Activated T-cell treated with anti-CD3 and anti-CD28 coated beads, Interleukin-2, amount 50 U/mL, for 24 hours (primary cell): ENCODE data around the gene BMP8B.
A peak's percentile ranks its signal among the peaks of the same experiment; 100 is the strongest.
"Not testable (repeated sequence)": the region's sequence is repeated elsewhere in the genome, so short reads cannot be mapped to it uniquely, and the experiment has no call there.

Experiments used
- DNase-seq: peaks from one replicate; pipeline ENCODE4 v3.0.0-alpha.2; 2020
- H3K27ac Mint-ChIP-seq: 2 replicates; pipeline ENCODE4 v1.8.0; 2020; ENCODE audit warnings: mild to moderate bottlenecking, mixed read lengths
- H3K27me3 Mint-ChIP-seq: 2 replicates; pipeline ENCODE4 v1.8.0; 2020; ENCODE audit warnings: mixed read lengths
- H3K36me3 Mint-ChIP-seq: 2 replicates; pipeline ENCODE4 v1.8.0; 2020; ENCODE audit warnings: low read depth, mixed read lengths
- H3K4me1 Mint-ChIP-seq: 2 replicates; pipeline ENCODE4 v1.8.0; 2020; ENCODE audit warnings: low read depth, mixed read lengths
- H3K4me3 Mint-ChIP-seq: 2 replicates; pipeline ENCODE4 v1.8.0; 2020; ENCODE audit warnings: mild to moderate bottlenecking, moderate library complexity, mixed read lengths
- H3K9me3 Mint-ChIP-seq: 2 replicates; pipeline ENCODE4 v1.8.0; 2020; ENCODE audit warnings: mixed read lengths

The BMP8B gene

GRCh38 chr1:39795651-39796050 is 7.0 kb upstream of the BMP8B start:
- H3K9me3 Mint-ChIP-seq: no peaks in the 10 kb centered on the region

GRCh38 chr1:39791838-39792237 is 3.2 kb upstream of the BMP8B start:
- Mint-ChIP-seq H3K9me3 (no peaks in the 10 kb centered on the region), H3K4me1 (peaks cover 14% of the 10 kb centered on the region), H3K27me3 (peaks cover 29% of the 10 kb centered on the region), H3K4me3 (no peak overlapping the region), H3K27ac (no peak overlapping the region), H3K36me3 (no peaks in the 10 kb centered on the region)
- DNase-seq: no peak

More at GRCh38 chr1:39795651-39796050, 7.0 kb upstream of the BMP8B start:
- H3K4me3 Mint-ChIP-seq: no peak overlapping the region
- peaks cover 11% of the 10 kb centered on the region for H3K27me3 Mint-ChIP-seq
- peaks cover 21% of the 10 kb centered on the region for H3K4me1 Mint-ChIP-seq
- no peak overlapping the region for H3K27ac Mint-ChIP-seq
- no peaks in the 10 kb centered on the region for H3K36me3 Mint-ChIP-seq
- DNase-seq: no peak

- Mint-ChIP-seq H3K36me3 (no peaks in the 10 kb centered on the region), H3K4me1 (peaks cover 11% of the 10 kb centered on the region), H3K9me3 (no peaks in the 10 kb centered on the region), H3K27ac (peak overlapping the region; percentile 57), H3K27me3 (peaks cover 32% of the 10 kb centered on the region), H3K4me3 (peak overlapping the region; percentile 68)
- no peak for DNase-seq
Observed at GRCh38 chr1:39789571-39790110, 976 bp upstream of the BMP8B start.

GRCh38 chr1:39788426-39788757 is 273 bp downstream of the BMP8B start:
- H3K9me3 Mint-ChIP-seq: no peaks in the 10 kb centered on the region
- peaks cover 32% of the 10 kb centered on the region for H3K27me3 Mint-ChIP-seq
- peaks cover 11% of the 10 kb centered on the region for H3K4me1 Mint-ChIP-seq
- no peak overlapping the region for H3K27ac Mint-ChIP-seq
- H3K4me3 Mint-ChIP-seq: no peak overlapping the region
- H3K36me3 Mint-ChIP-seq: no peaks in the 10 kb centered on the region
- no peak for DNase-seq

- not testable (repeated sequence) for DNase-seq, H3K9me3 Mint-ChIP-seq, H3K27ac Mint-ChIP-seq, H3K36me3 Mint-ChIP-seq
- peaks cover 11% of the 10 kb centered on the region for H3K4me1 Mint-ChIP-seq
- peaks cover 32% of the 10 kb centered on the region for H3K27me3 Mint-ChIP-seq
- peak overlapping the region; percentile 38 for H3K4me3 Mint-ChIP-seq
Observed at GRCh38 chr1:39787964-39788363, 701 bp downstream of the BMP8B start.

GRCh38 chr1:39787468-39787867 is 1.2 kb downstream of the BMP8B start:
- peak overlapping the region; percentile 38 for H3K4me3 Mint-ChIP-seq
- peaks cover 27% of the 10 kb centered on the region for H3K27me3 Mint-ChIP-seq
- no peak for DNase-seq
- H3K4me1 Mint-ChIP-seq: peaks cover 9% of the 10 kb centered on the region
- H3K27ac Mint-ChIP-seq: no peak overlapping the region
- H3K9me3 Mint-ChIP-seq: no peaks in the 10 kb centered on the region
- H3K36me3 Mint-ChIP-seq: no peaks in the 10 kb centered on the region

- H3K4me1 Mint-ChIP-seq, H3K27ac Mint-ChIP-seq, DNase-seq, H3K36me3 Mint-ChIP-seq, H3K9me3 Mint-ChIP-seq: not testable (repeated sequence)
- Mint-ChIP-seq H3K27me3 (peaks cover 25% of the 10 kb centered on the region), H3K4me3 (peak overlapping the region; percentile 38)
Observed at GRCh38 chr1:39787108-39787375, 1.6 kb downstream of the BMP8B start.

- not testable (repeated sequence) for H3K9me3 Mint-ChIP-seq, DNase-seq, H3K36me3 Mint-ChIP-seq, H3K4me1 Mint-ChIP-seq, H3K27ac Mint-ChIP-seq
- peak overlapping the region; percentile 38 for H3K4me3 Mint-ChIP-seq
- peaks cover 25% of the 10 kb centered on the region for H3K27me3 Mint-ChIP-seq
Observed at GRCh38 chr1:39786303-39787107, 2.2 kb downstream of the BMP8B start.

- DNase-seq, H3K4me1 Mint-ChIP-seq, H3K27ac Mint-ChIP-seq, H3K36me3 Mint-ChIP-seq, H3K9me3 Mint-ChIP-seq, H3K4me3 Mint-ChIP-seq: not testable (repeated sequence)
- peaks cover 11% of the 10 kb centered on the region for H3K27me3 Mint-ChIP-seq
Observed at GRCh38 chr1:39782685-39783084, 6.0 kb downstream of the BMP8B start.

- no peak for DNase-seq
- no peak overlapping the region for H3K4me3 Mint-ChIP-seq
- no peak overlapping the region for H3K27ac Mint-ChIP-seq
- H3K4me1 Mint-ChIP-seq: peaks cover under 1% of the 10 kb centered on the region
- H3K9me3 Mint-ChIP-seq: no peaks in the 10 kb centered on the region
- H3K27me3 Mint-ChIP-seq: peaks cover 5% of the 10 kb centered on the region
- H3K36me3 Mint-ChIP-seq: no peaks in the 10 kb centered on the region
Observed at GRCh38 chr1:39782103-39782502, 6.6 kb downstream of the BMP8B start.

- H3K4me3 Mint-ChIP-seq: no peak overlapping the region
- H3K36me3 Mint-ChIP-seq: no peaks in the 10 kb centered on the region
- H3K9me3 Mint-ChIP-seq: no peaks in the 10 kb centered on the region
- H3K27ac Mint-ChIP-seq: no peak overlapping the region
- no peaks in the 10 kb centered on the region for H3K4me1 Mint-ChIP-seq
- no peak for DNase-seq
- no peaks in the 10 kb centered on the region for H3K27me3 Mint-ChIP-seq
Observed at GRCh38 chr1:39781349-39781715, 7.3 kb downstream of the BMP8B start.

GRCh38 chr1:39779821-39780220 is 8.8 kb downstream of the BMP8B start:
- H3K4me1 Mint-ChIP-seq: no peaks in the 10 kb centered on the region

GRCh38 chr1:39779137-39779536 is 9.5 kb downstream of the BMP8B start:
- no peak for DNase-seq
- Mint-ChIP-seq H3K36me3 (no peaks in the 10 kb centered on the region), H3K4me3 (no peak overlapping the region), H3K27me3 (no peaks in the 10 kb centered on the region), H3K27ac (no peak overlapping the region), H3K4me1 (no peaks in the 10 kb centered on the region), H3K9me3 (no peaks in the 10 kb centered on the region)

More at GRCh38 chr1:39779821-39780220, 8.8 kb downstream of the BMP8B start:
- H3K36me3 Mint-ChIP-seq: no peaks in the 10 kb centered on the region
- no peak overlapping the region for H3K27ac Mint-ChIP-seq
- H3K9me3 Mint-ChIP-seq: no peaks in the 10 kb centered on the region
- no peaks in the 10 kb centered on the region for H3K27me3 Mint-ChIP-seq
- no peak overlapping the region for H3K4me3 Mint-ChIP-seq
- no peak for DNase-seq

- not testable (repeated sequence) for H3K27ac Mint-ChIP-seq, H3K4me3 Mint-ChIP-seq, H3K27me3 Mint-ChIP-seq, DNase-seq, H3K36me3 Mint-ChIP-seq, H3K4me1 Mint-ChIP-seq, H3K9me3 Mint-ChIP-seq
Observed at GRCh38 chr1:39778463-39779099, 10.1 kb downstream of the BMP8B start.

- H3K4me3 Mint-ChIP-seq, H3K27ac Mint-ChIP-seq, H3K9me3 Mint-ChIP-seq, H3K4me1 Mint-ChIP-seq, H3K27me3 Mint-ChIP-seq, H3K36me3 Mint-ChIP-seq, DNase-seq: not testable (repeated sequence)
Observed at GRCh38 chr1:39777896-39778295, 10.8 kb downstream of the BMP8B start.
